Measurements from ENCODE around the gene C5. TPM values are rescaled to one million over a fixed set of nuclear protein-coding genes. Genes with fewer than 3 reads are reported as not detected.

Gene C5
- polyA plus RNA-seq, 1 of the 3 experiments (the other 2 are of a cell fraction): 1.8 TPM

GRCh38 chr9:121057821-121058220 is 7.7 kb upstream of the C5 start:
- no peaks in the 10 kb centered on the region for H3K9me2 ChIP-seq
- peaks cover 0 to 2% of the 10 kb centered on the region in 2 experiments; a peak in 1 of 4 replicates for H3K4me1 ChIP-seq (ENCODE audit: control insufficient read depth in 1 of 2, insufficient read depth in 2 of 2, low read depth in 1 of 2, low read length in 1 of 2)
- H3K27me3 ChIP-seq (ENCODE audit: insufficient read depth): no peaks in the 10 kb centered on the region
- no peak overlapping the region for H3K4me3 ChIP-seq (ENCODE audit: low read depth in 2 of 2, low read length in 1 of 2)
- ChIA-PET CTCF (no interaction called here), POLR2A (no interaction called here)
- H2AFZ ChIP-seq (ENCODE audit: low read depth): no peak overlapping the region
- no peaks in the 10 kb centered on the region for H3K79me2 ChIP-seq (ENCODE audit: insufficient read depth)
- no peaks in the 10 kb centered on the region for H3F3A ChIP-seq (replicated peaks; ENCODE audit: insufficient read depth)
- H3K4me2 ChIP-seq: no peak overlapping the region
- H3K9me3 ChIP-seq: no peaks in the 10 kb centered on the region
- H3K36me3 ChIP-seq (replicated peaks in 1 of 2; ENCODE audit: control insufficient read depth in 1 of 2, insufficient read depth in 2 of 2, low read length in 1 of 2): peaks cover 0 to 10% of the 10 kb centered on the region in 2 experiments
- H3K27ac ChIP-seq (ENCODE audit: low read depth in 2 of 2, low read length in 1 of 2): no peak overlapping the region
- WGBS (ENCODE audit: low lambda C conversion rate): 91% methylated on average over 5 of the region's 5 CpGs
- no peak for DNase-seq
- TF ChIP-seq MXI1 (IDR thresholded peaks at IDR 0.05; ENCODE audit: low read depth, low read length): no peak
- no peak for TF ChIP-seq TCF12 (IDR thresholded peaks at IDR 0.05)
- no peak for TF ChIP-seq ELF1 (IDR thresholded peaks at IDR 0.05)
- no peak for TF ChIP-seq GATA2 (CRISPR knock-in tag; IDR thresholded peaks at IDR 0.05)
- no peak for TF ChIP-seq TEAD4 (IDR thresholded peaks at IDR 0.05; ENCODE audit: borderline replicate concordance, insufficient read depth)
- TF ChIP-seq IRF3 (IDR thresholded peaks at IDR 0.05; ENCODE audit: low read depth, low read length): no peak
- no peak for TF ChIP-seq RXRA (IDR thresholded peaks at IDR 0.05; ENCODE audit: borderline replicate concordance, low read depth)
- no peak for TF ChIP-seq TAF1 (IDR thresholded peaks at IDR 0.05; ENCODE audit: borderline replicate concordance, low read depth, low read length)
- TF ChIP-seq, protein P1, sequence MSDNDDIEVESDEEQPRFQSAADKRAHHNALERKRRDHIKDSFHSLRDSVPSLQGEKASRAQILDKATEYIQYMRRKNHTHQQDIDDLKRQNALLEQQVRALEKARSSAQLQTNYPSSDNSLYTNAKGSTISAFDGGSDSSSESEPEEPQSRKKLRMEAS (IDR thresholded peaks at IDR 0.05; ENCODE audit: low read depth): no peak
- TF ChIP-seq FOSL2 (IDR thresholded peaks at IDR 0.05; ENCODE audit: borderline replicate concordance, low read depth): no peak
- TF ChIP-seq EP300 (IDR thresholded peaks at IDR 0.05; ENCODE audit: borderline replicate concordance in 1 of 2, low read depth in 1 of 2, low read length in 1 of 2): no peak
- TF ChIP-seq, protein P2, sequence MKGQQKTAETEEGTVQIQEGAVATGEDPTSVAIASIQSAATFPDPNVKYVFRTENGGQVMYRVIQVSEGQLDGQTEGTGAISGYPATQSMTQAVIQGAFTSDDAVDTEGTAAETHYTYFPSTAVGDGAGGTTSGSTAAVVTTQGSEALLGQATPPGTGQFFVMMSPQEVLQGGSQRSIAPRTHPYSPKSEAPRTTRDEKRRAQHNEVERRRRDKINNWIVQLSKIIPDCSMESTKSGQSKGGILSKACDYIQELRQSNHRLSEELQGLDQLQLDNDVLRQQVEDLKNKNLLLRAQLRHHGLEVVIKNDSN (IDR thresholded peaks at IDR 0.05; ENCODE audit: borderline replicate concordance, low read depth): no peak
- no peak for TF ChIP-seq RFX5 (IDR thresholded peaks at IDR 0.05; ENCODE audit: low read length)
- no peak overlapping the region for H3K9ac ChIP-seq
- H4K20me1 ChIP-seq (ENCODE audit: insufficient read depth): no peaks in the 10 kb centered on the region

- ChIA-PET CTCF (interaction anchor here (0.8 to 1.9 kb wide), 3 partner anchors 20 to 300 kb away, joined by 3 to 5 read pairs (median 3); no protein-coding TSS in a partner anchor), POLR2A (no interaction called here)
- no peak overlapping the region for H2AFZ ChIP-seq (ENCODE audit: low read depth)
- H4K20me1 ChIP-seq (ENCODE audit: insufficient read depth): no peaks in the 10 kb centered on the region
- H3K9ac ChIP-seq: no peak overlapping the region
- no peak overlapping the region for H3K4me2 ChIP-seq
- H3K9me3 ChIP-seq: no peaks in the 10 kb centered on the region
- no peaks in the 10 kb centered on the region for H3K9me2 ChIP-seq
- no peak overlapping the region for H3K27ac ChIP-seq (ENCODE audit: low read depth in 2 of 2, low read length in 1 of 2)
- DNase-seq: no peak
- 85% methylated on average over 2 of the region's 2 CpGs for WGBS (ENCODE audit: low lambda C conversion rate)
- no peak overlapping the region for H3K4me3 ChIP-seq (ENCODE audit: low read depth in 2 of 2, low read length in 1 of 2)
- no peaks in the 10 kb centered on the region for H3K27me3 ChIP-seq (ENCODE audit: insufficient read depth)
- peaks cover 0 to 10% of the 10 kb centered on the region in 2 experiments for H3K36me3 ChIP-seq (replicated peaks in 1 of 2; ENCODE audit: control insufficient read depth in 1 of 2, insufficient read depth in 2 of 2, low read length in 1 of 2)
- no peaks in the 10 kb centered on the region for H3K79me2 ChIP-seq (ENCODE audit: insufficient read depth)
- H3K4me1 ChIP-seq (ENCODE audit: control insufficient read depth in 1 of 2, insufficient read depth in 2 of 2, low read depth in 1 of 2, low read length in 1 of 2): peaks cover 0 to 2% of the 10 kb centered on the region in 2 experiments; a peak in 1 of 4 replicates
- H3F3A ChIP-seq (replicated peaks; ENCODE audit: insufficient read depth): no peaks in the 10 kb centered on the region
- TF ChIP-seq MEF2A (IDR thresholded peaks at IDR 0.05; ENCODE audit: borderline replicate concordance, low read depth): no peak
- TF ChIP-seq USF2 (IDR thresholded peaks at IDR 0.05; ENCODE audit: borderline replicate concordance, low read depth, low read length): no peak
- no peak for TF ChIP-seq NRF1 (IDR thresholded peaks at IDR 0.05; ENCODE audit: low read depth, low read length)
- TF ChIP-seq ELF1 (IDR thresholded peaks at IDR 0.05): no peak
- TF ChIP-seq TCF12 (IDR thresholded peaks at IDR 0.05): no peak
- TF ChIP-seq ZBTB33 (IDR thresholded peaks at IDR 0.05; ENCODE audit: borderline replicate concordance, low read depth): no peak
- TF ChIP-seq, protein P1 (IDR thresholded peaks at IDR 0.05; ENCODE audit: low read depth): no peak
- TF ChIP-seq FOSL2 (IDR thresholded peaks at IDR 0.05; ENCODE audit: borderline replicate concordance, low read depth): no peak
- no peak for TF ChIP-seq FOXJ3 (CRISPR knock-in tag; IDR thresholded peaks at IDR 0.05)
- TF ChIP-seq CHD2 (IDR thresholded peaks at IDR 0.05; ENCODE audit: low read length, partially characterized antibody): no peak
- no peak for TF ChIP-seq SIN3A (IDR thresholded peaks at IDR 0.05; ENCODE audit: borderline replicate concordance, low read depth, low read length)
- no peak for TF ChIP-seq RFX5 (IDR thresholded peaks at IDR 0.05; ENCODE audit: low read length)
Measured at GRCh38 chr9:121055642-121056143, 5.6 kb upstream of the C5 start.

Data from SK-N-SH (cell line).